H1 (cell line): ENCODE data around the gene TAS1R3. TPM values are rescaled to one million over a fixed set of nuclear protein-coding genes. Genes with fewer than 3 reads are reported as not detected.

Source experiments
- CTCF ChIA-PET: fragments of 300-600 bp; sonication (Branson Sonifier 250); formaldehyde crosslinking; loops from one replicate; lab custom pipeline; 2021; ENCODE audit not compliant: partially characterized antibody; lab: Charles Lee
- POLR2A ChIA-PET: fragments of 300-600 bp; sonication (Branson Sonifier 250); formaldehyde crosslinking; loops from one replicate; lab custom pipeline; 2021; ENCODE audit warnings: inconsistent platforms; ENCODE audit not compliant: partially characterized antibody; lab: Charles Lee
- DNase-seq, 2 experiments: peaks; one replicate each; pipeline versions ENCODE4 v3.0.0 to v3.0.0-alpha.2; 2010 to 2022; ENCODE audit warnings: low spot score in 2 of 2, low read depth in 1 of 2, mixed read lengths in 1 of 2
- FAIRE-seq: peaks from 2 replicates; lab custom pipeline; 2011; peaks lifted over from hg19 to GRCh38; lab: Jason Lieb, UNC
- H2AFZ ChIP-seq: 2 replicates; pipeline ENCODE4 v1.8.1; 2012; ENCODE audit warnings: low read length, inconsistent platforms
- H2AK5ac ChIP-seq: 2 replicates; pipeline ENCODE4 v1.6.1; 2013; ENCODE audit warnings: low read depth, low read length
- H2BK120ac ChIP-seq: replicated peaks from 2 replicates; pipeline ENCODE3; 2013; ENCODE audit warnings: low read depth, low read length, inconsistent platforms
- H2BK12ac ChIP-seq: 2 replicates; pipeline ENCODE4 v1.6.1; 2013; ENCODE audit warnings: low read depth, low read length
- H2BK15ac ChIP-seq: 2 replicates; pipeline ENCODE4 v1.6.1; 2013; ENCODE audit warnings: low read length
- H2BK20ac ChIP-seq: 2 replicates; pipeline ENCODE4 v1.6.1; 2013; ENCODE audit warnings: low read length
- H2BK5ac ChIP-seq: 2 replicates; pipeline ENCODE4 v1.6.1; 2013; ENCODE audit warnings: low read depth, low read length
- H3K14ac ChIP-seq: 2 replicates; pipeline ENCODE4 v1.6.1; 2013; ENCODE audit warnings: inconsistent platforms; ENCODE audit not compliant: insufficient read length
- H3K18ac ChIP-seq: 2 replicates; pipeline ENCODE4 v1.6.1; 2013; ENCODE audit warnings: low read length; ENCODE audit errors: extremely low read depth
- H3K23ac ChIP-seq: 2 replicates; pipeline ENCODE4 v1.6.1; 2013; ENCODE audit warnings: inconsistent platforms; ENCODE audit not compliant: insufficient read length
- H3K23me2 ChIP-seq: 2 replicates; pipeline ENCODE4 v1.6.1; 2013; ENCODE audit warnings: low read depth, low read length
- H3K27ac ChIP-seq: 2 replicates; pipeline ENCODE4 v1.6.1; 2011; ENCODE audit warnings: low read depth, low read length, inconsistent platforms
- H3K27me3 ChIP-seq, 4 experiments: replicated peaks in 1 of 4; 1 replicate in 1 of 4; 2 replicates in 3 of 4; pipeline versions ENCODE4 v1.6.1 to v1.8.1; 2011 to 2013; ENCODE audit warnings: low read length in 3 of 4, mild to moderate bottlenecking in 3 of 4, inconsistent platforms in 2 of 4, mixed read lengths in 2 of 4, moderate library complexity in 1 of 4; ENCODE audit not compliant: control insufficient read depth in 3 of 4, insufficient read depth in 3 of 4; ENCODE audit errors: extremely low read depth in 1 of 4
- H3K36me3 ChIP-seq, 4 experiments: 2 replicates each; pipeline versions ENCODE4 v1.6.1 to v1.8.1; 2011 to 2013; ENCODE audit warnings: mild to moderate bottlenecking in 4 of 4, low read length in 3 of 4, moderate library complexity in 2 of 4, control low read depth in 1 of 4, inconsistent platforms in 1 of 4; ENCODE audit not compliant: insufficient read depth in 4 of 4, control insufficient read depth in 2 of 4
- H3K4ac ChIP-seq: replicated peaks from 2 replicates; pipeline ENCODE3; 2013; ENCODE audit warnings: low read length, low read depth, mixed read lengths, inconsistent platforms; ENCODE audit not compliant: insufficient read length
- H3K4me1 ChIP-seq, 4 experiments: replicated peaks in 1 of 4; 1 replicate in 1 of 4; 2 replicates in 3 of 4; pipeline versions ENCODE4 v1.6.1 to v1.8.1; 2011 to 2013; ENCODE audit warnings: low read length in 3 of 4, inconsistent platforms in 2 of 4, mixed read lengths in 1 of 4; ENCODE audit not compliant: insufficient read depth in 4 of 4, control insufficient read depth in 3 of 4
- H3K4me2 ChIP-seq, 2 experiments: 2 replicates each; pipeline versions ENCODE4 v1.6.1 to v1.8.1; 2011 to 2013; ENCODE audit warnings: low read depth in 2 of 2, low read length in 2 of 2, control low read depth in 1 of 2, inconsistent platforms in 1 of 2, mild to moderate bottlenecking in 1 of 2; ENCODE audit not compliant: insufficient read depth in 1 of 2
- H3K4me3 ChIP-seq, 4 experiments: fragments of 200-600, 300-600 bp in 1 of 4; sonication (generic), shearing (Covaris generic), sonication (Bioruptor Twin) in 1 of 4; 2 replicates each; pipeline versions ENCODE4 v1.5.1 to v1.8.1; 2011 to 2016; ENCODE audit warnings: low read length in 4 of 4, low read depth in 3 of 4, control low read depth in 2 of 4, inconsistent platforms in 2 of 4, mild to moderate bottlenecking in 2 of 4, mixed read lengths in 1 of 4, moderate library complexity in 1 of 4; ENCODE audit not compliant: insufficient read depth in 2 of 4; ENCODE audit errors: extremely low read depth in 1 of 4
- H3K56ac ChIP-seq: replicated peaks from 2 replicates; pipeline ENCODE3; 2013; ENCODE audit warnings: low read depth, mild to moderate bottlenecking, mixed read lengths, low read length, inconsistent platforms; ENCODE audit not compliant: insufficient read length
- H3K79me1 ChIP-seq: 2 replicates; pipeline ENCODE4 v1.6.1; 2013; ENCODE audit warnings: low read depth, low read length, control low read depth
- H3K79me2 ChIP-seq, 2 experiments: 2 replicates each; pipeline versions ENCODE4 v1.6.1 to v1.8.1; 2012 to 2013; ENCODE audit warnings: low read length in 2 of 2, mild to moderate bottlenecking in 2 of 2, inconsistent platforms in 1 of 2; ENCODE audit not compliant: insufficient read depth in 2 of 2, control insufficient read depth in 1 of 2
- H3K9ac ChIP-seq, 4 experiments: replicated peaks in 1 of 4; 1 replicate in 1 of 4; 2 replicates in 3 of 4; pipeline versions ENCODE4 v1.6.1 to v1.8.1; 2011 to 2013; ENCODE audit warnings: low read depth in 3 of 4, low read length in 3 of 4, control low read depth in 2 of 4, mild to moderate bottlenecking in 2 of 4, moderate library complexity in 2 of 4, inconsistent platforms in 1 of 4; ENCODE audit errors: extremely low read depth in 1 of 4
- H3K9me3 ChIP-seq, 2 experiments: 2 replicates each; pipeline versions ENCODE4 v1.6.1 to v1.8.1; 2012 to 2013; ENCODE audit warnings: mild to moderate bottlenecking in 2 of 2, moderate library complexity in 2 of 2, control low read depth in 1 of 2, inconsistent platforms in 1 of 2, low read depth in 1 of 2, low read length in 1 of 2, mixed read lengths in 1 of 2; ENCODE audit not compliant: insufficient read depth in 2 of 2
- H4K20me1 ChIP-seq, 2 experiments: replicated peaks in 1 of 2; 2 replicates each; pipeline versions ENCODE3 to v1.8.1; 2011 to 2013; ENCODE audit warnings: inconsistent platforms in 2 of 2, low read length in 2 of 2, mild to moderate bottlenecking in 1 of 2; ENCODE audit not compliant: insufficient read depth in 2 of 2, control insufficient read depth in 1 of 2
- H4K5ac ChIP-seq: 2 replicates; pipeline ENCODE4 v1.6.1; 2013; ENCODE audit warnings: low read length, low read depth, mixed read lengths, inconsistent platforms; ENCODE audit not compliant: insufficient read length
- H4K8ac ChIP-seq: 2 replicates; pipeline ENCODE4 v1.8.0; 2013; ENCODE audit warnings: mild to moderate bottlenecking, moderate library complexity, low read length, inconsistent platforms; ENCODE audit not compliant: insufficient read depth; ENCODE audit errors: extremely low read depth
- H4K91ac ChIP-seq: replicated peaks from 2 replicates; pipeline ENCODE3; 2013; ENCODE audit warnings: low read length, mixed read lengths, inconsistent platforms; ENCODE audit not compliant: insufficient read length
- CEBPB ChIP-seq: IDR thresholded peaks from 2 replicates; pipeline ENCODE4 v1.6.1; 2012; ENCODE audit warnings: low read depth, low read length
- CHD1 ChIP-seq: IDR thresholded peaks from 2 replicates; pipeline ENCODE4 v1.6.1; 2012; ENCODE audit warnings: low read depth, low read length, improper control_type of control experiment
- CHD2 ChIP-seq: IDR thresholded peaks from 2 replicates; pipeline ENCODE4 v1.6.1; 2012; ENCODE audit warnings: low read length, improper control_type of control experiment
- CTBP2 ChIP-seq: IDR thresholded peaks from 2 replicates; pipeline ENCODE4 v1.7.0; 2011; ENCODE audit warnings: borderline replicate concordance, mild to moderate bottlenecking, moderate library complexity, mixed read lengths, low read length; ENCODE audit not compliant: insufficient read depth, insufficient read length
- KDM1A ChIP-seq: fragments of 200-600, 300-600 bp; sonication (generic); IDR thresholded peaks from 2 replicates; pipeline ENCODE4 v1.7.1; 2016; ENCODE audit warnings: mild to moderate bottlenecking, low read length, borderline replicate concordance
- KDM4A ChIP-seq: IDR thresholded peaks from one replicate; pipeline ENCODE4 v1.7.1; 2012; ENCODE audit warnings: low read depth, mild to moderate bottlenecking, moderate library complexity, low read length, inconsistent platforms; ENCODE audit not compliant: severe bottlenecking
- MAFK ChIP-seq: IDR thresholded peaks from 2 replicates; pipeline ENCODE4 v1.6.1; 2012; ENCODE audit warnings: low read depth, mild to moderate bottlenecking, improper control_type of control experiment, low read length
- POLR2A ChIP-seq, 2 experiments: IDR thresholded peaks; 1 replicate in 1 of 2; 2 replicates in 1 of 2; pipeline ENCODE4 v1.6.1; 2011; ENCODE audit warnings: low read depth in 2 of 2, low read length in 2 of 2, mild to moderate bottlenecking in 2 of 2; ENCODE audit errors: control extremely low read depth in 1 of 2
- SIN3A ChIP-seq, 2 experiments: IDR thresholded peaks in 1 of 2; conservative IDR thresholded peaks in 1 of 2; 2 replicates each; pipeline ENCODE4 v1.6.1; 2011 to 2012; ENCODE audit warnings: low read length in 2 of 2, improper control_type of control experiment in 1 of 2, low read depth in 1 of 2, mild to moderate bottlenecking in 1 of 2
- SP1 ChIP-seq: IDR thresholded peaks from 2 replicates; pipeline ENCODE4 v1.6.1; 2011; ENCODE audit warnings: low read depth, low read length
- TAF1 ChIP-seq: IDR thresholded peaks from 2 replicates; pipeline ENCODE4 v1.6.1; 2011; ENCODE audit warnings: mild to moderate bottlenecking, low read depth, low read length
- TAF7 ChIP-seq: optimal IDR thresholded peaks from 2 replicates; pipeline ENCODE3; 2011; ENCODE audit warnings: low read depth, mild to moderate bottlenecking, inconsistent platforms, low read length, moderate library complexity, borderline replicate concordance
- USF2 ChIP-seq: IDR thresholded peaks from 2 replicates; pipeline ENCODE4 v1.6.1; 2011; ENCODE audit warnings: low read length, improper control_type of control experiment
- ZNF274 ChIP-seq: IDR thresholded peaks from 2 replicates; pipeline ENCODE4 v1.7.0; 2012; ENCODE audit warnings: low read length, borderline replicate concordance; ENCODE audit errors: extremely low read depth
- WGBS, 2 experiments: shearing (Covaris generic) in 1 of 2; methylation state at CpG; one replicate each; pipeline versions ENCODE4 v1.1.6 to v1.1.7; 2013 to 2015; ENCODE audit warnings: low lambda C conversion rate in 2 of 2, mixed read lengths in 2 of 2, inconsistent platforms in 1 of 2, low coverage in 1 of 2, missing lambda C conversion rate in 1 of 2; ENCODE audit not compliant: insufficient replicate concordance in 2 of 2, insufficient coverage in 1 of 2, insufficient read length in 1 of 2; ENCODE audit errors: extremely low coverage in 1 of 2, missing lambda C conversion rate in 1 of 2; 5-methylcytosine and 5-hydroxymethylcytosine counted together
- polyA plus RNA-seq, 7 experiments: library from polyadenylated mRNA; depleted of rRNA in 3 of 7; stranded (reverse) in 5 of 7; unstranded in 2 of 7; fragments of >200 nt in 5 of 7; fragments of 200-250 nt in 2 of 7; gene quantifications; 1 replicate in 5 of 7; 2 replicates in 1 of 7; 4 replicates in 1 of 7; pipeline versions ENCODE4 v1.2.1 to v1.2.3, GENCODE V29; 2011 to 2013; ENCODE audit warnings: missing spikeins in 2 of 7, mixed read lengths in 2 of 7
- total RNA-seq: library from RNA; stranded (reverse); fragmentation: NEBNext Ultra II Directional; extraction: Animal tissue kit (Norgen Biotek cat#: 25700); gene quantifications from 2 replicates; pipeline ENCODE4 v1.2.1, GENCODE V29; 2021

Gene TAS1R3
- total and polyA plus RNA-seq, 2 of the 8 experiments (the other 6 are each of a cell fraction or from before 2014, with no cell fraction given) = 0.03 to 0.19 TPM

- Histone ChIP-seq H3K23ac (no peak overlapping the region), H4K91ac (no peak overlapping the region), H3K79me2 (peaks cover 5 to 35% of the 10 kb centered on the region in 2 experiments; a peak in 3 of 4 replicates), H3K56ac (no peak overlapping the region), H4K20me1 (peaks cover 21 to 30% of the 10 kb centered on the region in 2 experiments), H2BK15ac (no peak overlapping the region), H4K5ac (no peak overlapping the region), H3K14ac (no peak overlapping the region), H3K23me2 (no peaks in the 10 kb centered on the region), H3K4me3 (no peak overlapping the region), H2BK12ac (no peak overlapping the region), H3K4me2 (no peak overlapping the region), H2AK5ac (no peak overlapping the region), H3K27ac (no peak overlapping the region), H3K36me3 (peaks cover 14 to 42% (median 29%) of the 10 kb centered on the region in 4 experiments), H2BK120ac (no peak overlapping the region), H3K18ac (no peak overlapping the region), H2BK20ac (no peak overlapping the region), H3K4ac (no peak overlapping the region), H3K9ac (no peak overlapping the region), H3K79me1 (peaks cover 25% of the 10 kb centered on the region), H3K9me3 (no peaks in the 10 kb centered on the region), H3K4me1 (peaks cover 0 to 11% (median 4%) of the 10 kb centered on the region in 4 experiments; a peak in 6 of 7 replicates), H3K27me3 (no peaks in the 10 kb centered on the region), H4K8ac (no peak overlapping the region), H2AFZ (no peak overlapping the region), H2BK5ac (no peak overlapping the region)
- no peak for FAIRE-seq
- POLR2A ChIA-PET = interaction anchor here (0.7 to 10.1 kb wide), 7 partner anchors 8 to 81 kb away, joined by 3 to 134 read pairs (median 3); partner anchors contain the start of genes CCNL2 and TAS1R3
- no peak for DNase-seq
- CTCF ChIA-PET = interaction anchor here (0.7 to 1.1 kb wide), 4 partner anchors 17 to 375 kb away, joined by 3 to 4 read pairs (median 3); no protein-coding TSS in a partner anchor
- WGBS, 2 experiments = 96% methylated on average over 6 of the region's 6 CpGs; no CpG with 5 or more reads in 1 of the 2 experiments
- TF ChIP-seq SP1 (no peak), TAF1 (no peak), USF2 (no peak), SIN3A (conservative IDR thresholded peaks at IDR 0.05 in 1 of 2, IDR thresholded peaks at IDR 0.05 in 1 of 2; ENCODE audit: low read depth in 1 of 2, low read length in 2 of 2) (no peak), CTBP2 (no peak), CHD1 (no peak), ZNF274 (no peak), CHD2 (no peak), TAF7 (no peak), KDM1A (no peak), MAFK (no peak), KDM4A (no peak), POLR2A (IDR thresholded peaks at IDR 0.05; ENCODE audit: control extremely low read depth in 1 of 2, low read depth in 2 of 2, low read length in 2 of 2) (no peak), CEBPB (no peak)
These were observed 13.7 kb upstream of the TAS1R3 start for GRCh38 chr1:1317420-1317819.
